Amniotic epithelial cell (primary cell): ENCODE data around the gene OGFR.
A peak's percentile ranks its signal among the peaks of the same experiment; 100 is the strongest.

ENCODE experiments used
- DNase-seq: peaks from one replicate; pipeline ENCODE4 v3.0.0-alpha.2; 2010; ENCODE audit warnings: low read depth

The OGFR gene

DNA sequence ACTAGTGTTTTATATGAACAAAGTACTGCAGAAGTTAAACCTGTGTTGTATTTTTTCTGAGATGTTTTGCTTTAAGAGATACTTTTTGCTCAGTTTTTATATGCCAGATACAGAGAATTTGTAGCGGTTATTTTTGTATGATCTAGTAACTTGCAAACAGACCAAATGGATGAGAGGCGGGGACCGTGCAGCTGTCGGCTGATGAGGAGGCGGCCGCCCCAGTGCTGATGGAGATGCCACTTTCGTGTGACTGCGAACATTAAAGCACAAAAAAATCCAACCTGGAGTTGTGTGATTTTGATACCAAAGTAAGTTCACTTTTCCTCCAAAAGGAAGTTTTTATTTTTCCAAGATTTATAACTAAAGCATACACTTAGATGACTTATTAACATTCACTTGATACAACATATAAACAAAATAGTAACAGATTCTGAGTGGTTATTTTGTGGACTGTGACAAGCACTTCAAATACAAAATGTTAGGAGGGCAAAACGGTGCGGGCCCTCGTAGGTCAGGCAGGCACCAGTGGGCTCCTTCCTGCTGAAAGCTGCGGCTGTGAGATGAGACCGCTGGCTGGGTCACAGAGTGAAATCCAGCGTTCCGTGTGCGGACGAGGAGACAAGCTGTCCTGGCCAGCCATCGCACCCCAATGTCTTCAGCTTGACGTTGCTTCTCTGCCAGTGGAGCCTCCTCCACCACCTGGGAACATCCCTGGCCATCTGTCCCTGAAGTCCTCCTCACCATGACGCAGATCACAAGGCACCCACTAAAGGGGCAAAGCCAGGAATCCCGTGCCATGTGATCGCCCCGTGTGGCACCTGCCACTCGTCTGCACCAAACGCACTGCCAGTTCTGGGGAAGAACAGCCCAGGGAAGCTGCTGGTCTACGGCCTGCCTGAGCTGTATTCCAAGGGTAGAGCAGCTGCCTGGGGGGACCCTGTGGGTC, 4.0 kb upstream of the OGFR start:
- no peak for DNase-seq

DNA sequence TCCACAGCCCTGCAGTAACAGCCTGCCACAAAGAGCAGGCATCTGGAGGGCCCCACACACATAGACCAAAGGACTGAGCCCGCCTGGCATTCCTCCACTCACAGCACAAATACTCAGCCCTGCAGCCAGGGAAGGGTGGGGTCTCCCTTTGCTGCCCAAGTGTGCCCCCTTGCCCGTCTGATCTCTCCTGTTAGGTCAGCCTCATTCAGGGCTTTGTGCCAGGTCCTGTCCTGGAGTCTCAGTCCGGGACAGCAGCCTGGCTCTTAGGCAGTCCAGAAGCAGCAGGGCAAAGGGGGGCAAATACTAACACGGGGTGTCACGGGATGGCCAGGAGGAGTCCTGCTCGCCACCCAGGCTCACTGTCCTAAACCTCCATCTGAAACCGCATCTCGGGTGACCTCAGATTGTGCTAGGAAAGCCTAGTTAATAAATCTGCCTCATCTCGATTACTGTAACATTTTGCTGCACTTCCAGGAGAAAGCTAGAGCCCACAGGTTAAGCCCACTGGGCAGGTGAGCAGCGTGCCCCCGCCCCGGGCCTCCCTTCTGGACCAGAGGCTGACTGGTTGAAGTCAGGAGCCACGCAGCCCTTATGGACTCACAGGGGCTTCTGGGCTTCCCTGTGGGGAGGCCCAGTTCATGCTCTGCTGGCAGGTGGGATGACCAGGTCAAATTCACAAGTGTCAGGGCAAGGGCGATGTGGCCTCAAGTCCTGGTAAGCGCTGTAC, 3.2 kb upstream of the OGFR start:
- no peak for DNase-seq

DNA sequence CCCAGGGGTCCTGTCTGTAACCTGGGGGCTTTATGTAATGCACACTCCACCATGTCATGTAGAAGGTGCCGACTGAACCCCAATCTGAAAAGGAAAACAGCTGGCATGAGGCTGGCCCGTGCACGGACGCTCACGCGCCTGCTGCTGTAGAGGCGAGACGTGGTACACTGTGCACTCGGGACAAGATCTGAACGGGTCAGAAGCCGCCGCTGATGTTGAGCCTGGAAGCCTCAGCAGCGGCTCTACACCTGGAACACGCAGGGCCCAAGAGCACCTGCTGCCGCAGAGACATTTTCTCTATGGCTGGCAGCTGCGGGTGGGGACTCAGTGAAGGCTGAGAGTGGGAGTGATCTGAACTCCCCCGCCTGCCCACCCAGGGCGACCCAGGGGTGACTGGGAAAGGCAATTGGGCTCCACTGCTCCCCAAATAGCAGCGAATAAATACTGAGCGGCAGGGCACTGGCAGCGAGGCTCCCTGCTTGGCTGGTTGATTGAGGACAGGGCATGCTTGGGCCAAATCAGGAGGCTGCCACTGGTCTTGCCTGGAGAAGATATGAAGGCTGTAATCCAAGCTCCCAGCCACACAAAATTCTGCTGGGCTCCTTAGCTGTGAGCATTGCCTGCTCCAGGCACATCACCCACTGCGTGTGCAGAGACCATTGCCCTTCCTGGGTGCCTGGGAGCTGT, 2.5 kb upstream of the OGFR start:
- no peak for DNase-seq

DNA sequence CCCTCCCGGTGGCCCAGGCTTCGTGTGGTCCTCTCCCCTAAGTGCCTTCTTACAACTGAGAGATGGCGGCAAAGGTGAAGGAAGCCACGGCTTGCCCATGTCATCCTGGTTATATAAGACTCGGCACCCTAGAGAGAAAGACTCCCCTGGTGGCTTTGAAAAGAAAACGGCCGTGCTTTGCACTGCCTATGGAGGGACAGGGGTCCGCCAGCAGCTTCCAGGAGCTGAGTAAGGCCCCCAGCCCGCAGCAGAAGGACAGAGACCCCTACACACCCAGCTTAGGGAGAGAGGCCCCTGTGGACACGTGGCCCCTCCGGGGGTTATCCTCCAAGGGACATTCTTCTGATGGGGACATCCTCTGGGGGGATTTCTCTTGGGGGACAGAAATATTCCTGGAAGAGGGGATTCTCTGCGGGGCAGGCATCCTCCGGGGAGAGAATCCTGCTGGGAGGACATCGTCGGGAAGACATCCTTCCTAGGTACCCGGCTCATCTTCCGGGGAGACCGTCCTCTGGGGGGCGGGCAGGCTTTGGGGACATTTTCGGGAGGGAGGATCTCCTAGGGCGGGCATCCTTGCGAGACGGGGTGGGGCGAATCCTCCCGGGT, 511 bp upstream of the OGFR start:
- DNase-seq: no peak

DNA sequence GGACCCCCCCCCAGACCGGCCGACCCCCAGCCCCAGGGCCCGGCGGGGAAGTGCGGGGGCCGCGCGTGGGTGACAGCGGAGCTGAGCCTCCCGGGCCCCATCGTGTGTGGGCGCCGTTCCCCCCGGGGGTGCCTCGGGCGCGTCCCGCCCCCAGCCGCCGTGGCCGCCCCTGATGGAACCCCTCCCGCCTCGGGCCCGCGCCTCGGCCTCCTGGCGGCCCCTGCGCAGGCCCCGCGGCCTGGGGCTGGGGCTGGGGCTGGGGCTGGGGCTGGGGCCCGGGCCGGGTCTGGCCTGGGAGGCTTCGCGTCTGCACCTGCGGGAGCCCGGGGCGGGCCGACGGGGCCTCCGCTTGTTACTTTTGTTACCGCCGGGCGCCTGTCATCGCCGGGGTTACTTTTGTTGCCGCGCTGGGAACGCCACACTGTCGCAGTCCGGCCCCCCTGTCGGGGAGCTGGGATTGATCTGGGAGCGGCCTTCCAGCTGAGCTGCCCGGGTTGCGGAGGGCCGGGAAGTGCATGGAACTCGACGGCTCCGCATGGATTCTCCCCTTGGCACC, 598 bp downstream of the OGFR start:
- no peak for DNase-seq

DNA sequence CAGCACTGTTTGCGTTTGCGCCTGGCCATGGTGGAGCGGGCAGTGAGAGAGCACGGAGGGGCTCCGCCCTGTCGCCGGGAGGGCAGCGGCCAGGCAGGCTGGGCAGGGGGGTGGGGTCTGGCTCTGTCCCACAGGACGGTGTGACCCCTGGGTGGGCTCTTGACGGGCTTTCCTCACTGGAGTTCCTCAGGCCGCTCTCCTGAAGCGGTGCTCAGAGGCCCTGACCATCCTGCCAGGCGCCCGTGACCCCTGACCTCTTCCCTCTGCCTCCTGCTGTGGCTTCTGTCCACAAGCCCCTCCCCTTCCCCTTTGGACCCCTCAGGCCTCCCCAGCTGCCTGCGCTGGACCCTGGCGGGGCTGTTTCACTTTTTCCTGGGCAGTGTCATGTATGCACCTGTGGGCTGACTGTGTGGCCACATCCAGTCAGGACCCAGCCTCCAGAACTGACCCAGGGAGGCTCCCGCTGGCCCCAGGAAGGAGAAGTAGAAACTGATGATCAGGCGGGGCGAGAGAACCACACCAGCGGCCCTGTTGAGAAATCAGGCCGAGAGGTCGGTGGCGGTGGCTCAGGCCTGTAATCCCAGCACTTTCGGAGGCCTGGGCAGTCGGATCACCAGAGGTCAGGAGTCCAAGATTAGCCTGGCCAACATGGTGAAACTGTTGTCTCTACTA, 1.2 kb downstream of the OGFR start:
- DNase-seq: peak; percentile 73

DNA sequence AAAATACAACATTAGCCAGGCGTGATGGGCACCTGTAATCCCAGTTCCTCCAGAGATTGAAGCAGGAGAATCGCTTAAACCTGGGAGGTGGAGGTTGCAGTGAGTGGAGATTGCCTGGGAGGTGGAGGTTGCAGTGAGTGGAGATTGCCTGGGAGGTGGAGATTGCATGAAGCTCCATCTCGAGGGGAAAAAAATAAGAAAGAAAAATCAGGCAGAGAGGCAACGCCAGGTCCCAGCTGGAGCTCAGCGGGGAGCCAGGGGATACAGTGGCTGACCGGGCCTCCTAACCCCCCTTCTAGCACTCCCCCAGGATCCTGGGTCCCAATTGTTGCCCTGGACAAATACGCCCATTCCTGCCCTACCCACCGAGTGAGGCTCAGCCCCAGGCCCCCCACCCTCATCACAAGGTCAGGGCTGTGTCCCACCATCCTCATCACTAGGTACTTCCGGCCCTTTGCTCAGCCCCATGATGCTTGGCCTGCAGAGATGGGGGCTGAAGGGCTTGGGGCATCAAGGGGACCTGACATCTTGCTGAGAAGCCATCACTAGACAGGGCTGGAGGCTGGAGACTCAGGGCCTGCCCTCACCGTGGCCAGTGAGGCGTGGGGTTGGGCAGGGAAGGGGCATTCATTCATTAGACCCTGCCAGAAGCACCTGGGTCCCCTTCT, 1.9 kb downstream of the OGFR start:
- no peak for DNase-seq

DNA sequence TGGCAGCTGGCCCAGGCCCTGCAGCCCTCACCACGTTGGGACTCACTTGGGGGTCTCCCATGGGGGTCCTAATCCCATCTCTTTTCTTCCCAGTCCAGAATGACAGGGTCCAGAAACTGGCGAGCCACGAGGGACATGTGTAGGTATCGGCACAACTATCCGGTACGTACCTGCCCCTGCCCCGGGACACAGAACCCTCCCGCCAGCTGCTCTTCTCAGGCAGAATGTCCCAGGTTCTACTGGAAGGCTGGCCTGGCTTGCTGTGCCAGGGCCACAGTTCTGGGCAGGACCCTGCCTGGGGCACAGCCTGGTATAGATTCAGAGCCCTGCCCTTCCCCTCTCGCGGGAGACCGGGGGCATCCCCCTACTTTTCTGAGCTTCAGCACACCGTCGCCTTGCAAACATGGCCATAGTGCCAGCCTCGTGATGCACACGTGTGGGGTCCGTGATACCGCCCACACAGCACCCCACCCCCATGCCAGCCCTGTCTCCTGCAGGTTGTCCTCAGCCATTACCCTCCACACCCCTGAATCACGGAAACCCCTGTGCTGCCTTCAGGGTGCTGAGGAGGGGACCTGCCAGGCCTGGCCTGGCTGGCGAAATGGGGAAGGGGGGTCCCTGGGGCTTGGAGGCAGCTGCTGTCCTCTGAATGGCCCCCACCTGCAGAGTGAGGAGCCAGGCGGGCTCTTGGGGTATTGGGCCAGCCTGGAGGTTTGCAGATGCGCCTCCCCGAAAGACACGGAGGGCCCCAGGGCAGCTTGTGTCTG, 3.0 kb downstream of the OGFR start:
- no peak for DNase-seq

DNA sequence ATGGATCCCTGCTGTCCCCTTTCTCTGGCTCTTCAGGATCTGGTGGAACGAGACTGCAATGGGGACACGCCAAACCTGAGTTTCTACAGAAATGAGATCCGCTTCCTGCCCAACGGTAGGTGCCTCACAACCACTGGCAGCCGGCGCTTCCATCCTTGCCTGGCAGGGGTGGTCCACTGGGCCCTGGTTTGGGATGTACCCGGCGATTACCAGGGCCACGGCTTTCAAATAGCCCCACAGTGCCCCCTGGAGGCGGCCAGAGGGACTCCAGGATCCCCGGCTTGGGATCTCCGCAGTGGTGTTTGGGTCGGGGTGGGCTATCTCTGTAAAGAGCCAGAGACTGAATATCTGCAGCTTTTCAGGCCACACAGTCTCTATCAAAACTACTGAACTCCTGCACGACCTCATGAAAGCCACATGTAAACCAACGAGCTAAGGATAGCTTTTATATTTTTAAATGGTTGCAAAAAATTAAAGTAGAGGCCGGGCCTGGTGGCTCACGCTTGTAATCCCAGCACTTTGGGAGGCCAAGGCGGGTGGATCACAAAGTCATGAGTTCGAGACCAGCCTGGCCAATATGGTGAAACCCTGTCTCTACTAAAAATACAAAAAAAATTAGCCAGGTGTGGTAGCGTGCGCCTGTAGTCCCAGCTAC, 3.7 kb downstream of the OGFR start:
- DNase-seq: no peak

DNA sequence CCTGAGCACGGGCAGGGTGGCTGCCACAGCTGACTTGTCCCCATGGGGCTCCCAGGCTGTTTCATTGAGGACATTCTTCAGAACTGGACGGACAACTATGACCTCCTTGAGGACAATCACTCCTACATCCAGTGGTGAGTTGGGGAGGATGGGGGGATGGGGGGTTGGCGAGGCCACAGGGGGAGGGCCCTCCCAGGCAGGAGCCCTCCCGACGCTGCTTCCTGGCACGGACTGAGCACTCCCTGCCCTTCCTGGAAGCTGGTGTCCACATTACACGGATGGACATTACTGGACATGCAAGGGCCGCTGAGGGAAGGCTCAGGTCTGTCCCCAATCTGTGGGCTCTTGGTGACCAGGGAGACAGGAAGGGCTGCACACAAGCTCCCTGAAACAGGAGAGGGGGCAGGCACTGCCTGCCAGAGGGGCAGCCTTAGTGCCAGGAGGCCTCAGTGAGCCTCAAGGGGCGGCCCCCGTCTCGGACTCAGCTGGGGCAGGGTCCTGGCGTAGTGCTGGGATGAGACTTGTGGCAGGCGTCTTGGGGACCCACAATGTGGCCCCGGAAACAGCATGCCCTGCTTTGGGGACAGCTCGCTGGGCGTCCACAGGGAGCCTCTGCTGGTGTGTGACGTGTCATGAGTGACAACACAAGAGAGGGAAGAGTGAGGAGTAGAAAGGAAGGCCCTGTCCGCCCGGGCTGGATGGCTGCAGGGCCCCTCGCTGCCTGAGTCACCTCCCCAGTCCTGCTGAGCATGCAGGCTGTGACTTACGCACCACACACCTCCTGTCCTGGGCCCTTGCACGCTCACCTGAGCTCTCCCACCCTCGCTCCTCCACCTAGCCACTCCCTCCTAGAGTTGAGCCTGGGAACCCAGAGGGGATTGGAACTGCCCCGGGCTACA, 5.1 kb downstream of the OGFR start:
- no peak for DNase-seq

DNA sequence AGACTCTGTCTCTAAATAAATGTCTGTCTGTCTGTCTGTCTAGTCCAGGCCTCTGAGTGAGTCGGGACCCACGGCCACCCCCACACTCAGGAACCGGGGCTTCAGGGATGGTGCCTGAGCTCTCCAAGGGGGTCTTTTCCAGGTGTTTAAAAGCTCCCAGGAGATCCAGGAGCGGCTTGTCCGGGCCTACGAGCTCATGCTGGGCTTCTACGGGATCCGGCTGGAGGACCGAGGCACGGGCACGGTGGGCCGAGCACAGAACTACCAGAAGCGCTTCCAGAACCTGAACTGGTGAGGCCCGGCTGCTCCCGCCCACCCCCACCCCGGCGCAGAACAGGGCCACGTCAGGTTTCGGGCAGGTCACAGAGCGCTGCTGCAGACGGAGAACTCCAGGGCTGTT, 6.7 kb downstream of the OGFR start:
- no peak for DNase-seq

DNA sequence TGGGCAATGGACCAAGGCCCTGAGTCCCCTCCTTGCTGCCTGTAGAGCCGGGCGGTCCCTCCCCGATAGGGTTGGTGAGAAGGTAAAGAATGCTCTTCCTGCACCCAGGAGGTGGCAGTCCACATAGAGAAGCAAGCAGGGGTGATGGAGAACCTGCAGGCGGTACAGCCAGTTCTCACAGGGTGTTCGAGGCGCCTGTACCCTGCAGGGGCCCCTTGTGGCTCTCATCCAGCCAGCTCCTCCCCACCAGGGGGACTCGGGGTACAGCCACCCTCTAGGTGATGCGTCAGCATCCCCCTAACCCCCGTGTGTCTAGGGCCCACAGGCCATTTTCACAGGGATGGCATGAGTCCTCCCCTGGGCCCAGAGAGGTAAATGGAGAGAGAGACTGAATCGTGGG, 7.1 kb downstream of the OGFR start:
- DNase-seq: no peak

DNA sequence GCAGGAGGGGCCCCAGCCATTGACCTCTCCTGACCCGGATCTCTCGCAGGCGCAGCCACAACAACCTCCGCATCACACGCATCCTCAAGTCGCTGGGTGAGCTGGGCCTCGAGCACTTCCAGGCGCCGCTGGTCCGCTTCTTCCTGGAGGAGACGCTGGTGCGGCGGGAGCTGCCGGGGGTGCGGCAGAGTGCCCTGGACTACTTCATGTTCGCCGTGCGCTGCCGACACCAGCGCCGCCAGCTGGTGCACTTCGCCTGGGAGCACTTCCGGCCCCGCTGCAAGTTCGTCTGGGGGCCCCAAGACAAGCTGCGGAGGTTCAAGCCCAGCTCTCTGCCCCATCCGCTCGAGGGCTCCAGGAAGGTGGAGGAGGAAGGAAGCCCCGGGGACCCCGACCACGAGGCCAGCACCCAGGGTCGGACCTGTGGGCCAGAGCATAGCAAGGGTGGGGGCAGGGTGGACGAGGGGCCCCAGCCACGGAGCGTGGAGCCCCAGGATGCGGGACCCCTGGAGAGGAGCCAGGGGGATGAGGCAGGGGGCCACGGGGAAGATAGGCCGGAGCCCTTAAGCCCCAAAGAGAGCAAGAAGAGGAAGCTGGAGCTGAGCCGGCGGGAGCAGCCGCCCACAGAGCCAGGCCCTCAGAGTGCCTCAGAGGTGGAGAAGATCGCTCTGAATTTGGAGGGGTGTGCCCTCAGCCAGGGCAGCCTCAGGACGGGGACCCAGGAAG, 7.7 kb downstream of the OGFR start:
- DNase-seq: no peak

DNA sequence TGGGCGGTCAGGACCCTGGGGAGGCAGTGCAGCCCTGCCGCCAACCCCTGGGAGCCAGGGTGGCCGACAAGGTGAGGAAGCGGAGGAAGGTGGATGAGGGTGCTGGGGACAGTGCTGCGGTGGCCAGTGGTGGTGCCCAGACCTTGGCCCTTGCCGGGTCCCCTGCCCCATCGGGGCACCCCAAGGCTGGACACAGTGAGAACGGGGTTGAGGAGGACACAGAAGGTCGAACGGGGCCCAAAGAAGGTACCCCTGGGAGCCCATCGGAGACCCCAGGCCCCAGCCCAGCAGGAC, 8.2 kb downstream of the OGFR start:
- no peak for DNase-seq

DNA sequence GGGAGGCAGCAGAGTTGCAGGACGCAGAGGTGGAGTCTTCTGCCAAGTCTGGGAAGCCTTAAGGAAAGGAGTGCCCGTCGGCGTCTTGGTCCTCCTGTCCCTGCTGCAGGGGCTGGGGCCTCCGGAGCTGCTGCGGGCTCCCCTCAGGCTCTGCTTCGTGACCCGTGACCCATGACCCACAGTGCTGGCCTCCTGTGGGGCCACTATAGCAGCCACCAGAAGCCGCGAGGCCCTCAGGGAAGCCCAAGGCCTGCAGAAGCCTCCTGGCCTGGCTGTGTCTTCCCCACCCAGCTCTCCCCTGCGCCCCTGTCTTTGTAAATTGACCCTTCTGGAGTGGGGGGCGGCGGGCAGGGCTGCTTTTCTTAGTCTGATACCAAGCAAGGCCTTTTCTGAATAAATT, 9.0 kb downstream of the OGFR start:
- no peak for DNase-seq

DNA sequence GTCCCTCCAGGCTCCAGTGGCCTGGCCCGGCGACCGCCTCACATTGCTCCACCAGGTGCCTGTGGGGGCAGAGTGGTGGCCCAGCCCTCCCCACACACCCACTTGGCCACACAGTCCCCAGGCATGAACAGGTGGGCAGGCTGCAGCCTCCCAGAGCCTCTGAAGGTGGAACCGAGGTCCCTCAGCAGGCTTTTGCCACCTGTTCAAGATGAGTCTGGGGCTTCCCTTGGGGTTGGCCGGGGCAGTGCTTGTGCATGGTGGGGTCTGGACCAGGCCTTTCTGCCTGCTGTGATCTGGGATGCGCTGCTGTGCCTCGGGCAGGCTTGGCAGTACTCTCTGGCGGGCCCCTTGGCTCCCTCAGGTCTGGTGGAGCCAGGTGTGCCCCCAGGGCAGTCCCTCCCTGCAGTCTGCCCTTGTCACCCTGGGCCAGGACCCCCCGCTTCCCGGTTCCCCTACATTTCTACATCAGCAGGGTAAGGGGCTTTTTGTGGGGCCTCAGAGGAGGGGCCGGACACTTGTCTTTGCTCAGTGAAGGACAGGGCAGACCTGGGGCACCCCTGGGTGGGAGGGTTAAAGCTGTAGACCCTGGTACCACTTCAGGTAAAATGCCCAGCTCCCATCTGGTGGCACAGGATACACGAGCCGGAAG, 9.5 kb downstream of the OGFR start:
- no peak for DNase-seq

DNA sequence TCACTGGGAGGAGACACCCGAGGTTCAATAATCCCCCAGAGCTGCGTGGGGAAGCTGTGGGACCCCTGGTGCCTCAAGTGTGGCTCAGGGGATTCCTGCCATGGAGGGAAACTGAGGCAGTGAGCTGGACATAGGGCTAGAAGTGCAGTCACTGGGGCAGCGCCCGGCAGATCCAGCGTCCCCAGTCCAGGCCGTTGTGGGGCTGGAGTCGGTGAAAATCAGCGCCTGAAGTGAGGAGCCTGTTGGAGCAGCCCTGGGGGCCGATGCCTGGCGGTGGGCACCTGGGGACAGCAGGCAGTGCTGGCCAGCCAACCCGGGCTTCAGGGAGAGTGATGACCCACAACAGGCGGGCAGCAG, 10.1 kb downstream of the OGFR start:
- DNase-seq: no peak
